ENCODE results near the gene PTPRH. TPM values are rescaled to one million over a fixed set of nuclear protein-coding genes. Genes with fewer than 3 reads are reported as not detected.

PTPRH gene
- polyA plus RNA-seq, 1 of the 3 experiments (the other 2 are of a cell fraction) = 1.1 TPM

GRCh38 chr19:55232286-55232602, 22.9 kb upstream of the PTPRH start:
- no peak overlapping the region for H2AFZ ChIP-seq (ENCODE audit: low read depth)
- no peaks in the 10 kb centered on the region for H3K9me3 ChIP-seq
- 0 out of 2 replicates have a peak, but pooled peaks cover under 1% of the 10 kb centered on the region for H4K20me1 ChIP-seq (ENCODE audit: insufficient read depth)
- H3K9ac ChIP-seq = no peak overlapping the region
- H3K4me3 ChIP-seq (ENCODE audit: low read depth in 2 of 2, low read length in 1 of 2) = no peak overlapping the region
- no peak overlapping the region for H3K4me2 ChIP-seq
- no peaks in the 10 kb centered on the region for H3F3A ChIP-seq (replicated peaks; ENCODE audit: insufficient read depth)
- ChIA-PET POLR2A (interaction anchor here (0.8 kb wide), 1 partner anchor 16 kb away, joined by 3 read pairs; no protein-coding TSS in a partner anchor), CTCF (interaction anchor here (1.2 to 1.9 kb wide), 2 partner anchors 72 to 91 kb away, joined by 4 to 7 read pairs; no protein-coding TSS in a partner anchor)
- no peaks in the 10 kb centered on the region for H3K27me3 ChIP-seq (ENCODE audit: insufficient read depth)
- no peaks in the 10 kb centered on the region for H3K9me2 ChIP-seq
- DNase-seq = no peak
- no peaks in the 10 kb centered on the region for H3K79me2 ChIP-seq (ENCODE audit: insufficient read depth)
- 93% methylated on average over 3 of the region's 12 CpGs for WGBS (ENCODE audit: low lambda C conversion rate)
- TF ChIP-seq IRF3 (IDR thresholded peaks at IDR 0.05; ENCODE audit: low read depth, low read length) = no peak
- no peak for TF ChIP-seq GATA2 (CRISPR knock-in tag; IDR thresholded peaks at IDR 0.05)
- no peak for TF ChIP-seq FOSL2 (IDR thresholded peaks at IDR 0.05; ENCODE audit: borderline replicate concordance, low read depth)
- TF ChIP-seq ELF1 (IDR thresholded peaks at IDR 0.05) = no peak
- no peak for TF ChIP-seq MAX (IDR thresholded peaks at IDR 0.05; ENCODE audit: low read depth)
- TF ChIP-seq USF2 (IDR thresholded peaks at IDR 0.05; ENCODE audit: borderline replicate concordance, low read depth, low read length) = no peak
- TF ChIP-seq SMC3 (IDR thresholded peaks at IDR 0.05; ENCODE audit: low read depth, low read length) = no peak
- TF ChIP-seq EZH2phosphoT487 (IDR thresholded peaks at IDR 0.05; ENCODE audit: borderline replicate concordance, low read depth) = no peak
- TF ChIP-seq MXI1 (IDR thresholded peaks at IDR 0.05; ENCODE audit: low read depth, low read length) = no peak
- TF ChIP-seq RXRA (IDR thresholded peaks at IDR 0.05; ENCODE audit: borderline replicate concordance, low read depth) = no peak
- no peak for TF ChIP-seq NRF1 (IDR thresholded peaks at IDR 0.05; ENCODE audit: low read depth, low read length)
- no peak for TF ChIP-seq YY1 (IDR thresholded peaks at IDR 0.05; ENCODE audit: low read depth)
- no peak overlapping the region for H3K27ac ChIP-seq (ENCODE audit: low read depth in 2 of 2, low read length in 1 of 2)
- H3K36me3 ChIP-seq (replicated peaks in 1 of 2; ENCODE audit: control insufficient read depth in 1 of 2, insufficient read depth in 2 of 2, low read length in 1 of 2) = peaks cover 21 to 66% of the 10 kb centered on the region in 2 experiments
- peaks cover 0 to 27% of the 10 kb centered on the region in 2 experiments; a peak in 1 of 4 replicates for H3K4me1 ChIP-seq (ENCODE audit: control insufficient read depth in 1 of 2, insufficient read depth in 2 of 2, low read depth in 1 of 2, low read length in 1 of 2)

- WGBS (ENCODE audit: low lambda C conversion rate) = 90% methylated on average over 9 of the region's 30 CpGs
- no peak overlapping the region for H3K27ac ChIP-seq (ENCODE audit: low read depth in 2 of 2, low read length in 1 of 2)
- H3K9ac ChIP-seq = no peak overlapping the region
- H3K27me3 ChIP-seq (ENCODE audit: insufficient read depth) = no peaks in the 10 kb centered on the region
- peaks cover 16 to 66% of the 10 kb centered on the region in 2 experiments for H3K36me3 ChIP-seq (replicated peaks in 1 of 2; ENCODE audit: control insufficient read depth in 1 of 2, insufficient read depth in 2 of 2, low read length in 1 of 2)
- DNase-seq = no peak
- H3K4me1 ChIP-seq (ENCODE audit: control insufficient read depth in 1 of 2, insufficient read depth in 2 of 2, low read depth in 1 of 2, low read length in 1 of 2) = peaks cover 0 to 33% of the 10 kb centered on the region in 2 experiments; a peak in 1 of 4 replicates
- no peak overlapping the region for H2AFZ ChIP-seq (ENCODE audit: low read depth)
- no peaks in the 10 kb centered on the region for H3K79me2 ChIP-seq (ENCODE audit: insufficient read depth)
- H3K9me3 ChIP-seq = no peaks in the 10 kb centered on the region
- H3K9me2 ChIP-seq = no peaks in the 10 kb centered on the region
- no peak overlapping the region for H3K4me2 ChIP-seq
- peaks cover 6% of the 10 kb centered on the region; the same call in 1 of the 2 replicates for H4K20me1 ChIP-seq (ENCODE audit: insufficient read depth)
- POLR2A ChIA-PET = interaction anchor here (0.8 kb wide), 1 partner anchor 17 kb away, joined by 3 read pairs; no protein-coding TSS in a partner anchor
- no peaks in the 10 kb centered on the region for H3F3A ChIP-seq (replicated peaks; ENCODE audit: insufficient read depth)
- CTCF ChIA-PET = interaction anchor here (0.7 to 1.9 kb wide), 3 partner anchors 71 to 187 kb away, joined by 3 to 7 read pairs (median 4); no protein-coding TSS in a partner anchor
- no peak overlapping the region for H3K4me3 ChIP-seq (ENCODE audit: low read depth in 2 of 2, low read length in 1 of 2)
- TF ChIP-seq MEF2A (IDR thresholded peaks at IDR 0.05; ENCODE audit: borderline replicate concordance, low read depth) = no peak
- TF ChIP-seq IRF3 (IDR thresholded peaks at IDR 0.05; ENCODE audit: low read depth, low read length) = no peak
- no peak for TF ChIP-seq USF1 (IDR thresholded peaks at IDR 0.05; ENCODE audit: borderline replicate concordance, low read depth)
- TF ChIP-seq MAX (IDR thresholded peaks at IDR 0.05; ENCODE audit: low read depth) = no peak
- TF ChIP-seq TCF12 (IDR thresholded peaks at IDR 0.05) = no peak
- TF ChIP-seq CTCF (IDR thresholded peaks at IDR 0.05) = no peak
- TF ChIP-seq YY1 (IDR thresholded peaks at IDR 0.05; ENCODE audit: low read depth) = no peak
- TF ChIP-seq MXI1 (IDR thresholded peaks at IDR 0.05; ENCODE audit: low read depth, low read length) = no peak
- no peak for TF ChIP-seq RCOR1 (IDR thresholded peaks at IDR 0.05; ENCODE audit: low read length)
- TF ChIP-seq RAD21 (IDR thresholded peaks at IDR 0.05; ENCODE audit: low read length) = no peak
- no peak for TF ChIP-seq JUND (IDR thresholded peaks at IDR 0.05)
Observed at GRCh38 chr19:55231391-55232285, 22.3 kb upstream of the PTPRH start.

Data from SK-N-SH (cell line).